ENCODE results near the gene GRB10.

GRB10 gene

GRCh38 chr7:50676079-50676478 lies 106.6 kb downstream of the GRB10 start:
- no peak for TF ChIP-seq CTCF (IDR thresholded peaks at IDR 0.05; ENCODE audit: low read depth, low read length)
- no peak for DNase-seq (ENCODE audit: extremely low read depth, low read depth)

GRCh38 chr7:50674896-50675835 lies 107.5 kb downstream of the GRB10 start:
- TF ChIP-seq CTCF (IDR thresholded peaks at IDR 0.05; ENCODE audit: low read depth, low read length) = no peak
- DNase-seq (ENCODE audit: extremely low read depth, low read depth) = no peak

GRCh38 chr7:50674299-50674698 lies 108.4 kb downstream of the GRB10 start:
- DNase-seq (ENCODE audit: extremely low read depth, low read depth) = no peak
- no peak for TF ChIP-seq CTCF (IDR thresholded peaks at IDR 0.05; ENCODE audit: low read depth, low read length)

GRCh38 chr7:50673096-50673495 lies 109.6 kb downstream of the GRB10 start:
- TF ChIP-seq CTCF (IDR thresholded peaks at IDR 0.05; ENCODE audit: low read depth, low read length) = no peak
- DNase-seq (ENCODE audit: extremely low read depth, low read depth) = no peak

GRCh38 chr7:50672045-50672444 lies 110.7 kb downstream of the GRB10 start:
- DNase-seq (ENCODE audit: extremely low read depth, low read depth) = no peak
- no peak for TF ChIP-seq CTCF (IDR thresholded peaks at IDR 0.05; ENCODE audit: low read depth, low read length)

GRCh38 chr7:50671386-50671785 lies 111.3 kb downstream of the GRB10 start:
- TF ChIP-seq CTCF (IDR thresholded peaks at IDR 0.05; ENCODE audit: low read depth, low read length) = no peak
- no peak for DNase-seq (ENCODE audit: extremely low read depth, low read depth)

- DNase-seq (ENCODE audit: extremely low read depth, low read depth) = no peak
- TF ChIP-seq CTCF (IDR thresholded peaks at IDR 0.05; ENCODE audit: low read depth, low read length) = no peak
Observed at GRCh38 chr7:50669890-50670289, 112.8 kb downstream of the GRB10 start.

Data from AG09319 (cell line).